Stomach (tissue), 9 donors: ENCODE measurements around the gene INPP4B. TPM values are rescaled to one million over a fixed set of nuclear protein-coding genes. Genes with fewer than 3 reads are reported as not detected.

ENCODE experiments used
- DNase-seq, 2 donors: peaks; one replicate each; pipeline versions ENCODE4 v3.0.0 to v3.0.0-alpha.2; 2013 to 2019
- H3K27ac ChIP-seq, 5 donors: fragments of 200-600 bp in 4 of 5; sonication (generic) in 4 of 5; one replicate each; pipeline ENCODE4 v1.5.1; 2013 to 2019; ENCODE audit warnings: mild to moderate bottlenecking in 1 of 5, moderate library complexity in 1 of 5
- H3K27me3 ChIP-seq, 3 donors: fragments of 200-600 bp; sonication (generic); one replicate each; pipeline ENCODE4 v1.5.1; 2017 to 2019; ENCODE audit warnings: mixed run types in 1 of 3
- H3K36me3 ChIP-seq, 4 donors: fragments of 200-600 bp; sonication (generic); 1 replicate in 3 of 4; 2 replicates in 1 of 4; pipeline ENCODE4 v1.5.1; 2016 to 2019
- H3K4me1 ChIP-seq, 4 donors: fragments of 200-600 bp; sonication (generic); one replicate each; pipeline ENCODE4 v1.5.1; 2016 to 2019
- H3K4me3 ChIP-seq, 4 donors: fragments of 200-600 bp; sonication (generic) in 3 of 4; one replicate each; pipeline ENCODE4 v1.5.1; 2016 to 2019; ENCODE audit warnings: mild to moderate bottlenecking in 1 of 4
- H3K9me3 ChIP-seq, 4 donors: fragments of 200-600 bp; sonication (generic); one replicate each; pipeline ENCODE4 v1.5.1; 2016 to 2019
- CTCF ChIP-seq, 7 experiments: fragments of 450-650 bp in 4 of 7; fragments of 200-600 bp in 3 of 7; sonication (generic) in 3 of 7; IDR thresholded peaks; one replicate each; pipeline ENCODE4 v1.5.1; 2016 to 2019; ENCODE audit warnings: antibody characterized with exemption in 7 of 7, control low read depth in 2 of 7, mild to moderate bottlenecking in 1 of 7
- EP300 ChIP-seq: sonication (generic); formaldehyde crosslinking; IDR thresholded peaks from one replicate; pipeline ENCODE4 v1.6.1; 2017; ENCODE audit warnings: antibody characterized with exemption
- POLR2A ChIP-seq, 4 donors: fragments of 450-650 bp; IDR thresholded peaks; one replicate each; pipeline ENCODE4 v1.6.1; 2016; ENCODE audit warnings: antibody characterized with exemption in 4 of 4, control low read depth in 2 of 4, mild to moderate bottlenecking in 1 of 4, moderate library complexity in 1 of 4
- POLR2AphosphoS5 ChIP-seq, 3 donors: sonication (generic); formaldehyde crosslinking; IDR thresholded peaks; one replicate each; pipeline ENCODE4 v1.6.1; 2016; ENCODE audit warnings: antibody characterized with exemption in 3 of 3
- WGBS, 5 donors: extraction: QIAGEN DNeasy Blood & Tissue Kit in 3 of 5; methylation state at CpG; one replicate each; pipeline versions ENCODE4 v1.1.5 to v1.1.7; 2013 to 2018; 5-methylcytosine and 5-hydroxymethylcytosine counted together
- intact Hi-C: fragments of 100-400 bp; cut with DNase I; formaldehyde crosslinking; loops from one replicate; pipeline ENCODE4 v1.15.1; 2023; ENCODE audit warnings: low total_unique reads
- polyA plus RNA-seq, 3 donors: library from polyadenylated mRNA; stranded (reverse); fragments of 200-250 nt; gene quantifications; one replicate each; pipeline ENCODE4 v1.2.3, GENCODE V29; 2013
- total RNA-seq, 5 donors: library from RNA; depleted of rRNA; stranded (reverse); fragments of >200 nt; gene quantifications; one replicate each; pipeline versions ENCODE4 v1.1.0 to v1.2.3, GENCODE V29; 2014 to 2016
- donor health status: healthy with polysubstance abuse.
- donor health status: Bipolar disorder and iron deficiency.
- donor health status: healthy.

Gene INPP4B
- total and polyA plus RNA-seq, 8 donors: 1.4 to 96.9 (median 11.7) TPM

- TF ChIP-seq POLR2AphosphoS5 (IDR thresholded peaks at IDR 0.05): peak in 1 of 3 donors; percentile 34
- peak in 5 of 7 experiments; percentile 64 to 77 (median 74) for TF ChIP-seq CTCF (IDR thresholded peaks at IDR 0.05)
- TF ChIP-seq POLR2A (IDR thresholded peaks at IDR 0.05): no peak
- H3K9me3 ChIP-seq: no peaks in the 10 kb centered on the region
- no peaks in the 10 kb centered on the region for H3K36me3 ChIP-seq
- peaks cover 0 to 44% (median 17%) of the 10 kb centered on the region in 4 donors for H3K4me1 ChIP-seq
- intact Hi-C loops: loop anchor here (5.0 kb wide), 1 partner anchor 720 kb away; the partner anchor contains the start of gene INPP4B
- no peak overlapping the region for H3K4me3 ChIP-seq
- no peaks in the 10 kb centered on the region for H3K27me3 ChIP-seq
- H3K27ac ChIP-seq: no peak overlapping the region
- DNase-seq: peak; percentile 56 to 90
- WGBS, 5 donors: 6 to 13% (median 7%) methylated on average over 3 of the region's 3 CpGs
Measured at GRCh38 chr4:142126890-142127497, 719.1 kb downstream of the INPP4B start.

- 70 to 80% (median 72%) methylated on average over 2 of the region's 2 CpGs for WGBS, 5 donors
- no peak overlapping the region for H3K4me3 ChIP-seq
- TF ChIP-seq CTCF (IDR thresholded peaks at IDR 0.05): no peak
- TF ChIP-seq POLR2A (IDR thresholded peaks at IDR 0.05): no peak
- no peak for TF ChIP-seq POLR2AphosphoS5 (IDR thresholded peaks at IDR 0.05)
- no peak for TF ChIP-seq EP300
- no peaks in the 10 kb centered on the region for H3K27me3 ChIP-seq
- peaks cover 0 to 28% (median 9%) of the 10 kb centered on the region in 4 donors for H3K4me1 ChIP-seq
- no peak for DNase-seq
- no peaks in the 10 kb centered on the region for H3K36me3 ChIP-seq
- no peaks in the 10 kb centered on the region for H3K9me3 ChIP-seq
- intact Hi-C loops: loop anchor here (5.0 kb wide), 1 partner anchor 722 kb away; the partner anchor contains the start of gene INPP4B
- no peak overlapping the region for H3K27ac ChIP-seq
Measured at GRCh38 chr4:142124874-142125273, 721.2 kb downstream of the INPP4B start.

- intact Hi-C loops: no loop called here
- H3K4me1 ChIP-seq: no peaks in the 10 kb centered on the region
- H3K9me3 ChIP-seq: no peaks in the 10 kb centered on the region
- H3K27ac ChIP-seq: no peak overlapping the region
- DNase-seq: peak in 1 of 2 donors; percentile 21
- H3K36me3 ChIP-seq: no peaks in the 10 kb centered on the region
- H3K4me3 ChIP-seq: no peak overlapping the region
- WGBS, 5 donors: 74 to 89% (median 85%) methylated on average over 9 of the region's 9 CpGs
- TF ChIP-seq POLR2AphosphoS5 (IDR thresholded peaks at IDR 0.05) (no peak), CTCF (IDR thresholded peaks at IDR 0.05) (no peak), EP300 (no peak), POLR2A (IDR thresholded peaks at IDR 0.05) (no peak)
- no peaks in the 10 kb centered on the region for H3K27me3 ChIP-seq
Measured at GRCh38 chr4:142121448-142122350, 724.4 kb downstream of the INPP4B start.

DNA sequence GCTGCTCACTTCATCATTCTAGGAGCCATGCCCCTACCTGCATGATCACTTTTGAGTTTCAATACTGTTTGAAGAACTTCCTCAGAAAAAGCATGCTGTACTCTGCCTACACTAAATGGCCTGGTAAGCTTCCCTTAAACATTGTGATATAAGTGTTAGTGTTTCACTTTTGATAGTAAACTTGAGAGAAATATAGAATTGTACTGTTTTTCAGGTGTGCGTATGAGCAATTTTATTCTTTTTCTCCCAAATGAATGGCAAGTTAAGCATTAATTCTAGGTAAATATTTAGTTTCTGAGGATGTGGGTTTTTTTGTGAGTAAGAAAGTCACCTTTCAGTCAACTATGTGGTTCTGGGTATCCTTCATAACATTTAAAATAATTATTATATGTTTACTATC lies 725.2 kb downstream of the INPP4B start:
- no peak for DNase-seq
- 79 to 100% (median 93%) methylated on average over 1 of the region's 1 CpG for WGBS, 5 donors
- Histone ChIP-seq H3K27me3 (no peaks in the 10 kb centered on the region), H3K4me3 (no peak overlapping the region), H3K9me3 (no peaks in the 10 kb centered on the region), H3K36me3 (no peaks in the 10 kb centered on the region), H3K27ac (no peak overlapping the region), H3K4me1 (no peaks in the 10 kb centered on the region)
- no peak for TF ChIP-seq POLR2A (IDR thresholded peaks at IDR 0.05)
- TF ChIP-seq EP300: no peak
- no peak for TF ChIP-seq CTCF (IDR thresholded peaks at IDR 0.05)
- TF ChIP-seq POLR2AphosphoS5 (IDR thresholded peaks at IDR 0.05): no peak
- intact Hi-C loops: no loop called here
